Activated CD4-positive, alpha-beta T cell treated with anti-CD3 and anti-CD28 coated beads, Interleukin-2, Interleukin-4, amounts not matched to agents 100 ng/mL and 50 ng/mL, durations not matched to agents 16 hours and 8 hours (primary cell): ENCODE measurements around the gene XIRP2.
"Not testable (repeated sequence)": the region's sequence is repeated elsewhere in the genome, so short reads cannot be mapped to it uniquely, and the experiment has no call there.

Source experiments
- DNase-seq: peaks from one replicate; pipeline ENCODE4 v3.0.0-alpha.2; 2020; ENCODE audit warnings: low spot score

Gene XIRP2

GRCh38 chr2:167048829-167049228 lies 160.5 kb downstream of the XIRP2 start:
- DNase-seq, result no peak

DNA sequence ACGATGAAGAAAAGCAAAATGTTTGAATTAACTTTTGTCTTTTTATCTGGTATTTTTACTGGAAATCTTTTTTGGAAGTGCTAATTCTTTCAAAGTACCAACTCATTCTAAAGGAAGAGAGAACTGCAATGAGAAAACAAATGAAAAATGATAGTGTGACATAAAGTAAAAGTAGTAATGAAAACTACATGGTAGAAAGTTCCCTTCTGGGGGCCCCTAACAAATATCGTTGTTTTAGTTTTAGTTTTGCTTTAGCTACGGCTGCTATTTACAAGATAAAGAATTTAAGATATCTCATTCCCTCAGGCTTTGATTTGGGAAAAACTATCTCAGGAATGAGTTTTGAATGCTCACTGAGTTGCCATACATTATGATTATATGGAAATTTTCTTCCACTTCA lies 161.4 kb downstream of the XIRP2 start:
- DNase-seq, result no peak

DNA sequence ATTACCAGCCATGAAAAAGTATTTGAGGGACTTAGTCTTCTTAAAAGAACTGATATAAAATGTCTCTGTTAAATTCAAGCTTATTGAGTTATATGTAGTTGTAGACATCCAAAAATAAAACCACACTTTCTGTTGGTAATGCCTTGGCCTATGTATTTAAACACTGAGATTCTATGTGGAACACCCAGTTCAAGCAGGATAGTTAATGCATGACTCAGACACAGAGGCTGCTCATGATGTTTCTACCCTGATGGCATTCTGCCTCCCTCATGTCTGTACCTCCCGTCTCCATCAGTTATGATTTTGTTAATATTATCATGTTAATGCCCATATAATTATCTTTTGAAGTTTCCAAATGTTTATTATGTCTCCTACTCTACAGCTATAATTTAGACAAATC lies 164.5 kb downstream of the XIRP2 start:
- no peak for DNase-seq

- no peak for DNase-seq
Measured at GRCh38 chr2:167054881-167055280, 166.6 kb downstream of the XIRP2 start.

DNA sequence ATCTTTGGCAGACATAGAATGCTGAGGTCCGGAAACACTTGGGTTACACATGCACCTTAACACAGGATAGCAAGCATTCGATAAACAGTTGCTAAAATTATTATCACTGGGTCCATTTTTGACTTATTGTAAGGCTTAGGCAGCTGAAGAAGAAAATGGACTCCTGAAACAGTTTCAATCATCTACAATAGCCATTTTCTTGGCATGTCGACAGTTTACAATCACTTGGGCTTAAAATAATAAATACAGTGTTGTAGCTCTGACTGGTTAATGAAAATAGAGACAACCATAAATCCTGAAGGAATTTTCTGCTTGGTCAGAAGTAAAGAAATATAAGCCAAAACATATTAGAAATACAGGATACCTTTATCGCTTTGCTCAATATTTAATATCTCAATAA lies 169.2 kb downstream of the XIRP2 start:
- no peak for DNase-seq

- DNase-seq, result no peak
Measured at GRCh38 chr2:167059173-167059572, 170.9 kb downstream of the XIRP2 start.

GRCh38 chr2:167069855-167070254 lies 181.6 kb downstream of the XIRP2 start:
- DNase-seq, result no peak

DNA sequence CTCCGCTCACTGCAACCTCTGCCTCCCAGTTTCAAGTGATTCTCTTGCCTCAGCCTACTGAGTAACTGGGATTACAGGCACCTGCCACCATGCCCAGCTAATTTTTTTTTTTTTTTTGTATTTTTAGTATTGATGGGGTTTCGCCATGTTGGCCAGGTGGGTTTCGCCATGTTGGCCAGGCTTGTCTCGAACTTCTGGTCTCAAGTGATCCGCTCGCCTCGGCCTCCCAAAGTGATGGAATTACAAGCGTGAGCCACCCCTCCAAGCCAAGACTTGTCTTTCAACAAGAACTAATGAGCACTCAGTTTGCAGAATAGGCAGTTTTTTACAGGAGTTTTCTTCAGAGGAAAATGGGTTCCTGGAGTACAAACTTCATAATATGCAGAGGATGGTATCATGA lies 187.4 kb downstream of the XIRP2 start:
- not testable (repeated sequence) for DNase-seq

DNA sequence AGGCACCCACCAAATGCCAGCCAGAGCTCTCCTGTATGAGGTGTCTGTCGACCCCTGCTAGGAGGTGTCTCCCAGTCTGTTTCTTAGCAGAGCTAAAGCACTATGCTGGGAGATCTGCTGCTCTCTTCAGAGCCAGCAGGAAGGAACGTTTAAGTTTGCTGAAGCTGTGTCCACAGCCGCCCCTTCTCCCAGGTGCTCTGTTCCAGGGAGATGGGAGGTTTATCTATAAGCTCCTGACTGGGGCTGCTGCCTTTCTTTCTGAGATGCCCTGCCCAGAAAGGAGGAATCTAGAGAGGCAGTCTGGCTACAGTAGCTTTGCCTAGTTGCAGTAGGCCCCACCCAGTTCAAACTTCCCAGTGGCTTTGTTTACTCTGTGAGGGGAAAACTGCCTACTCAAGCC lies 210.7 kb downstream of the XIRP2 start:
- DNase-seq, result not testable (repeated sequence)

- no peak for DNase-seq
Measured at GRCh38 chr2:167100506-167100905, 212.2 kb downstream of the XIRP2 start.

- DNase-seq, result no peak
Measured at GRCh38 chr2:167103028-167103756, 214.9 kb downstream of the XIRP2 start.

DNA sequence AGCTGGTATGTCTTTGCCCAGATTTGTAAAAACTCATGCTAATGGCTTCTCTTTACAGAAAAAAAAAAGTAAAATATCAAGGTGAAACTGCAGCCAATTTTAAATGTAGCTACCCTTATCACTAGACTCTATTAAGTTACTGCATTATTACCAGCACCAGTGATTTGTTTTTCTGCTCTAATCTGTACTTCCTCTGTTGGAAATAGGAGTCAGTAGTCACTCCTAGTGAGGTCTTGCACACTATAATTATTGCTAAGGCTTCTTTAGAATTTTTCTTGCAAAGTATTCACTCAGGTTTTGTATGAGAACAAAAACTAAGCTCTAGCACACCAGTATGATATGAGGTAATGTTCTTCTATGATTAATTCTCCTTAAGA lies 215.5 kb downstream of the XIRP2 start:
- DNase-seq, result no peak

- no peak for DNase-seq
Measured at GRCh38 chr2:167104691-167105090, 216.4 kb downstream of the XIRP2 start.

- DNase-seq, result not testable (repeated sequence)
Measured at GRCh38 chr2:167109682-167110081, 221.4 kb downstream of the XIRP2 start.

GRCh38 chr2:167110345-167110744 lies 222.1 kb downstream of the XIRP2 start:
- DNase-seq, result no peak

DNA sequence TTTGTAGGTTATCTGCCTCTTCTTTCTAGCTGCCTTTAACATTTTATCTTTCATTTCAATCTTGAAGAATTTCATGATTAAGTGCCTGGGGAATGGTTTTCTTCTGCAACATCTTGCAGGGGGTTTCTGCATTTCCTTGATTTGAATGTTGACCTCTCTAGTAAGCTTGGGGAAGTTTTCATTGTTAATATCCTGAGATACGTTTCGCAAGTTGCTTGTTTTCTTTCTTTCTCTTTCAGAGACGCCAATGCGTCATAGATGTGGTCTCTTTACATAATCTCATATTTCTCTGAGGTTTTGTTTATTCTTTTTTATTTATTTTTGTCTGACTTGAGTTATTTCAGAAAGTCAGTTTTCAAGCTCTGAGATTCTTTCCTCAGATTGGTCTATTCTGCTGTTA lies 225.7 kb downstream of the XIRP2 start:
- DNase-seq, result no peak

DNA sequence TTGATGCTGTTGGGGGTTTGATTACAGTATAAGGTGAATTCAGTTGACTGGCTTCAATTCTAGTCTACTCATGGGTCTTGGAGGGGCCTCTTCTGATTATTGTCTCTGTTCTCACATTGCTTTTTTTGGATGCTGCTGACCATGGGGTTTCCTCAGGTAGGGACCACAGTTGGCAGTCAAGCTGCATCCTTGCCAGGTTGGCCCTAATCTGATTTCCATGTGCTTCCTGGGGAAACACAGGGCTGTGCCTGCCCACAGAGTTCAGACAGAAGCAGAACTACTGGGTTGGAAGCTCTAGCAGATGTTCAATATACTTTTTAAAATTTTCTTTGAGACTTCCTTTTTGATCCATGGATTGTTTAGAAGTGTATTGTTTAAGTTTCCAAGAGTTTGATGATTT lies 227.3 kb downstream of the XIRP2 start:
- DNase-seq, result no peak

GRCh38 chr2:167122389-167122788 lies 234.1 kb downstream of the XIRP2 start:
- DNase-seq, result no peak

DNA sequence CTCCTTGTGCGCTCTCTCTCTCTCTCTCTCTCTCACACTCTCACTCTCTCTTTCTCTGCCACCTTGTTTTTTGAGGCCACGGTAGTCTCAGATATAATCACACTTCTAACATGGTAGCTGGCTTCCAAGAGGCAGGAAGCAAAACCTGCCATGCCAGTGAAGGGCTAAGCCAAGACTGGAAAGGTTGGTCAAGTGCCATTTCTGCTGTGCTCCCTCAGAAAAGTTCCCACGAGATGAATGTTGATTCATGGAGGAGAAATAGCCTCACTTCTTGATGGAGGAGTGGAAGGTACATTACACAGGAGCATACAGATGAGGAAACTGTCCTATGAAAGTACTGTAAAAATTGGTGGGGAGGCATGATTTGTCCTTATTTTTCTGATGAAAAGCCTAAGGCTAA lies 237.9 kb downstream of the XIRP2 start:
- no peak for DNase-seq

DNA sequence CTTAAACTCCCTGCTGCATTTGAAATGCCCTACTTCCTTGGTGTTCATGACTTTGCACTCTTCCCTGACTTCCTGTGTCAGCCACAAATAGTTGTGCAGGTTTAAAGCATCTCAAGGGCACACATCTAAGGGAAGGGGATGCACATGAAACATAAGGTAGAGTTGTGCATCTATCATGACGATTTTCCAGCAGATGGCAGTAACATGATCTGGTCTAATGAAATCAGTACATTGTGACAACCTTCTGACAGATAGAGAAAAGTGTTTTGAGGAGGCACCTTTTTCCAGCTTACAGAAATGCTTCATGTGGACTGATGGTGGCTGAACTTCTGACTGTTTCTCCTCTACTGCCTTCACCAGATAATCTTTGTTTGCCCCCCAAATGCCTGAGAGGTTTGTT lies 238.9 kb downstream of the XIRP2 start:
- no peak for DNase-seq

DNA sequence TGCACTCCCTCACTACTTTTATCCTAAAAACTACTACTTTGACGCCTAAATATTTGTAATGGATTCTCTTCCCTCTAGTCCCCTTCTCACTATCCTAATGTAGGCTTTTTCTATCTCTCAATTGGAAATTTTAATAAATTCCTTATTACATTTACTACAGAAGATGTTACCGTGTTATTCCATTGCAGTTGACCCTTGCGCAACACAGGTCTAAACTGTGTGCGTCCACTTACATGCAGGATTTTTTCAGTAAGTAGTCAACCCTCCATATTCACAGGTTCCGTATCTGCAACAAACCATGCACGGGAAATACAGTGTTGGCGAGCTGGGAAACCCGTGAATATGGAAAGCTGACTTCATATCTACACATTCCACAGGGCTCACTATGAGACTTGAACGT lies 239.8 kb downstream of the XIRP2 start:
- no peak for DNase-seq

- DNase-seq, result no peak
Measured at GRCh38 chr2:167132066-167132465, 243.8 kb downstream of the XIRP2 start.

GRCh38 chr2:167132906-167133555 lies 244.8 kb downstream of the XIRP2 start:
- DNase-seq, result no peak

- no peak for DNase-seq
Measured at GRCh38 chr2:167133614-167134013, 245.3 kb downstream of the XIRP2 start.
